WTC11 (cell line): ENCODE data around the gene ANK2. TPM values are rescaled to one million over a fixed set of nuclear protein-coding genes. Genes with fewer than 3 reads are reported as not detected.

Experiments
- ATAC-seq: fragments of 200-7000 bp; cut with Tn5 transposase; 2 replicates; pipeline ENCODE4 v1.10.0; 2021; ENCODE audit warnings: mild to moderate bottlenecking, moderate library complexity
- CTCF ChIA-PET: fragments of 300-600 bp; sonication (Branson Sonifier 250); formaldehyde crosslinking; loops from one replicate; lab custom pipeline; 2021; ENCODE audit warnings: antibody characterized with exemption; lab: Charles Lee
- POLR2A ChIA-PET: fragments of 350-600 bp; sonication (Branson Sonifier 250); formaldehyde crosslinking; loops from one replicate; lab custom pipeline; 2021; ENCODE audit warnings: antibody characterized with exemption; lab: Charles Lee
- DNase-seq: peaks from one replicate; pipeline ENCODE4 v3.0.0; 2021; ENCODE audit warnings: low spot score
- H3K27ac Mint-ChIP-seq: 2 replicates; pipeline ENCODE4 v1.8.0; 2021; ENCODE audit warnings: mixed read lengths
- H3K27me3 Mint-ChIP-seq: 2 replicates; pipeline ENCODE4 v1.8.0; 2021; ENCODE audit warnings: low read depth, mild to moderate bottlenecking, moderate library complexity, mixed read lengths
- H3K36me3 Mint-ChIP-seq: 2 replicates; pipeline ENCODE4 v1.8.0; 2021; ENCODE audit warnings: mixed read lengths
- H3K4me1 Mint-ChIP-seq: 2 replicates; pipeline ENCODE4 v1.8.0; 2022; ENCODE audit warnings: mixed read lengths
- H3K4me3 Mint-ChIP-seq: 2 replicates; pipeline ENCODE4 v1.8.0; 2021; ENCODE audit warnings: mild to moderate bottlenecking, moderate library complexity, mixed read lengths
- H3K9me3 Mint-ChIP-seq: 2 replicates; pipeline ENCODE4 v1.8.0; 2021; ENCODE audit warnings: mixed read lengths
- AR ChIP-seq: fragments of 250-450 bp; sonication (Bioruptor Pico); IDR thresholded peaks from 2 replicates; pipeline ENCODE4 v1.9.0; 2021; ENCODE audit warnings: mild to moderate bottlenecking
- CREM ChIP-seq: sonication (generic); formaldehyde crosslinking; IDR thresholded peaks from 2 replicates; pipeline ENCODE4 v1.8.1; 2022; ENCODE audit warnings: mild to moderate bottlenecking, missing genetic modification reagents, moderate library complexity
- E2F5 ChIP-seq: sonication (generic); formaldehyde crosslinking; IDR thresholded peaks from 2 replicates; pipeline ENCODE4 v1.8.1; 2022; ENCODE audit warnings: mild to moderate bottlenecking, moderate library complexity, missing genetic modification reagents
- FOXP1 ChIP-seq: sonication (generic); formaldehyde crosslinking; IDR thresholded peaks from 2 replicates; pipeline ENCODE4 v1.8.0; 2022; ENCODE audit warnings: missing genetic modification reagents, mild to moderate bottlenecking, moderate library complexity, borderline replicate concordance
- GRHL2 ChIP-seq: fragments of 250-450 bp; sonication (Bioruptor Pico); IDR thresholded peaks from 2 replicates; pipeline ENCODE4 v1.8.0; 2022; ENCODE audit warnings: mild to moderate bottlenecking, moderate library complexity; ENCODE audit not compliant: insufficient replicate concordance, severe bottlenecking
- MXD4 ChIP-seq: fragments of 250-450 bp; sonication (Bioruptor Pico); IDR thresholded peaks from 2 replicates; pipeline ENCODE4 v1.8.0; 2021; ENCODE audit warnings: mild to moderate bottlenecking, moderate library complexity, borderline replicate concordance
- MYBL2 ChIP-seq: sonication (generic); formaldehyde crosslinking; IDR thresholded peaks from 2 replicates; pipeline ENCODE4 v1.8.1; 2023; ENCODE audit warnings: mild to moderate bottlenecking, moderate library complexity, missing genetic modification reagents
- NFE2L1 ChIP-seq: sonication (generic); formaldehyde crosslinking; IDR thresholded peaks from 2 replicates; pipeline ENCODE4 v1.8.1; 2023; ENCODE audit warnings: missing genetic modification reagents
- NR3C1 ChIP-seq: sonication (generic); formaldehyde crosslinking; conservative IDR thresholded peaks from 2 replicates; pipeline ENCODE4 v1.8.1; 2023; ENCODE audit warnings: low read depth, mild to moderate bottlenecking, missing genetic modification reagents
- PRRX2 ChIP-seq: fragments of 250-450 bp; sonication (Bioruptor Pico); IDR thresholded peaks from 2 replicates; pipeline ENCODE4 v1.8.0; 2021; ENCODE audit warnings: mild to moderate bottlenecking
- RELA ChIP-seq: sonication (generic); formaldehyde crosslinking; IDR thresholded peaks from 2 replicates; pipeline ENCODE4 v1.8.1; 2022; ENCODE audit warnings: missing genetic modification reagents, mild to moderate bottlenecking, borderline replicate concordance
- TCF7 ChIP-seq: sonication (generic); formaldehyde crosslinking; IDR thresholded peaks from 2 replicates; pipeline ENCODE4 v1.8.0; 2022; ENCODE audit warnings: mild to moderate bottlenecking, low read depth, missing genetic modification reagents, moderate library complexity
- TP53 ChIP-seq: sonication (generic); formaldehyde crosslinking; IDR thresholded peaks from 2 replicates; pipeline ENCODE4 v1.8.1; 2023; ENCODE audit warnings: mild to moderate bottlenecking, missing genetic modification reagents
- USF2 ChIP-seq: sonication (generic); formaldehyde crosslinking; IDR thresholded peaks from 2 replicates; pipeline ENCODE4 v1.8.1; 2023; ENCODE audit warnings: mild to moderate bottlenecking, missing genetic modification reagents, moderate library complexity
- ZNF121 ChIP-seq: sonication (generic); formaldehyde crosslinking; IDR thresholded peaks from 2 replicates; pipeline ENCODE4 v1.8.0; 2023; ENCODE audit warnings: missing genetic modification reagents
- ZNF671 ChIP-seq: fragments of 250-450 bp; sonication (Bioruptor Pico); IDR thresholded peaks from 2 replicates; pipeline ENCODE4 v1.8.0; 2021; ENCODE audit warnings: mild to moderate bottlenecking
- total RNA-seq: library from RNA; stranded (reverse); gene quantifications from 3 replicates; pipeline ENCODE4 v1.2.3, GENCODE V29; 2021
- TF ChIP-seq, protein P1 (sequence below): sonication (generic); formaldehyde crosslinking; IDR thresholded peaks from 2 replicates; pipeline ENCODE4 v1.8.1; 2023; ENCODE audit warnings: mild to moderate bottlenecking, missing genetic modification reagents, borderline replicate concordance
- TF ChIP-seq, protein P2 (sequence below): sonication (generic); formaldehyde crosslinking; IDR thresholded peaks from 2 replicates; pipeline ENCODE4 v1.8.1; 2022; ENCODE audit warnings: mild to moderate bottlenecking, missing genetic modification reagents, moderate library complexity, borderline replicate concordance
- TF ChIP-seq, protein P3 (sequence below): fragments of 250-450 bp; sonication (Bioruptor Pico); IDR thresholded peaks from 2 replicates; pipeline ENCODE4 v1.9.0; 2021; ENCODE audit warnings: mild to moderate bottlenecking

Gene ANK2
- total RNA-seq, 1 experiment from 2014 or later = 27.9 TPM

GRCh38 chr4:113382704-113383103 is 333.3 kb downstream of the ANK2 start:
- ChIA-PET CTCF (interaction anchor here (1.3 kb wide), 1 partner anchor 12 kb away, joined by 3 read pairs; no protein-coding TSS in a partner anchor), POLR2A (no interaction called here)
- H3K27ac Mint-ChIP-seq = no peak overlapping the region
- H3K4me1 Mint-ChIP-seq = peaks cover 2% of the 10 kb centered on the region; the same call in 1 of the 2 replicates
- H3K27me3 Mint-ChIP-seq = no peaks in the 10 kb centered on the region
- H3K4me3 Mint-ChIP-seq = no peak overlapping the region
- H3K9me3 Mint-ChIP-seq = peaks cover 14% of the 10 kb centered on the region
- TF ChIP-seq TP53 (no peak), E2F5 (CRISPR knock-in tag) (no peak), USF2 (CRISPR knock-in tag) (no peak), RELA (CRISPR knock-in tag) (no peak)
- ATAC-seq (no peak), DNase-seq (no peak)
- H3K36me3 Mint-ChIP-seq = peaks cover 22% of the 10 kb centered on the region

- Mint-ChIP-seq H3K4me1 (peaks cover 2% of the 10 kb centered on the region; the same call in 1 of the 2 replicates), H3K4me3 (no peak overlapping the region), H3K9me3 (peaks cover 15% of the 10 kb centered on the region), H3K36me3 (peaks cover 24% of the 10 kb centered on the region), H3K27me3 (no peaks in the 10 kb centered on the region), H3K27ac (no peak overlapping the region)
- TF ChIP-seq AR (CRISPR knock-in tag) = no peak
- no peak for TF ChIP-seq ZNF671
- TF ChIP-seq GRHL2 = no peak
- TF ChIP-seq FOXP1 (CRISPR knock-in tag) = no peak
- TF ChIP-seq, protein P1, sequence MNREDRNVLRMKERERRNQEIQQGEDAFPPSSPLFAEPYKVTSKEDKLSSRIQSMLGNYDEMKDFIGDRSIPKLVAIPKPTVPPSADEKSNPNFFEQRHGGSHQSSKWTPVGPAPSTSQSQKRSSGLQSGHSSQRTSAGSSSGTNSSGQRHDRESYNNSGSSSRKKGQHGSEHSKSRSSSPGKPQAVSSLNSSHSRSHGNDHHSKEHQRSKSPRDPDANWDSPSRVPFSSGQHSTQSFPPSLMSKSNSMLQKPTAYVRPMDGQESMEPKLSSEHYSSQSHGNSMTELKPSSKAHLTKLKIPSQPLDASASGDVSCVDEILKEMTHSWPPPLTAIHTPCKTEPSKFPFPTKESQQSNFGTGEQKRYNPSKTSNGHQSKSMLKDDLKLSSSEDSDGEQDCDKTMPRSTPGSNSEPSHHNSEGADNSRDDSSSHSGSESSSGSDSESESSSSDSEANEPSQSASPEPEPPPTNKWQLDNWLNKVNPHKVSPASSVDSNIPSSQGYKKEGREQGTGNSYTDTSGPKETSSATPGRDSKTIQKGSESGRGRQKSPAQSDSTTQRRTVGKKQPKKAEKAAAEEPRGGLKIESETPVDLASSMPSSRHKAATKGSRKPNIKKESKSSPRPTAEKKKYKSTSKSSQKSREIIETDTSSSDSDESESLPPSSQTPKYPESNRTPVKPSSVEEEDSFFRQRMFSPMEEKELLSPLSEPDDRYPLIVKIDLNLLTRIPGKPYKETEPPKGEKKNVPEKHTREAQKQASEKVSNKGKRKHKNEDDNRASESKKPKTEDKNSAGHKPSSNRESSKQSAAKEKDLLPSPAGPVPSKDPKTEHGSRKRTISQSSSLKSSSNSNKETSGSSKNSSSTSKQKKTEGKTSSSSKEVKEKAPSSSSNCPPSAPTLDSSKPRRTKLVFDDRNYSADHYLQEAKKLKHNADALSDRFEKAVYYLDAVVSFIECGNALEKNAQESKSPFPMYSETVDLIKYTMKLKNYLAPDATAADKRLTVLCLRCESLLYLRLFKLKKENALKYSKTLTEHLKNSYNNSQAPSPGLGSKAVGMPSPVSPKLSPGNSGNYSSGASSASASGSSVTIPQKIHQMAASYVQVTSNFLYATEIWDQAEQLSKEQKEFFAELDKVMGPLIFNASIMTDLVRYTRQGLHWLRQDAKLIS = no peak
- TF ChIP-seq TCF7 (CRISPR knock-in tag) = no peak
- TF ChIP-seq MXD4 = no peak
- TF ChIP-seq MYBL2 (CRISPR knock-in tag) = no peak
- no peak for TF ChIP-seq PRRX2 (CRISPR knock-in tag)
- no peak for TF ChIP-seq CREM (CRISPR knock-in tag)
- DNase-seq (no peak), ATAC-seq (no peak)
- POLR2A ChIA-PET = no interaction called here
- CTCF ChIA-PET = interaction anchor here (1.3 kb wide), 1 partner anchor 12 kb away, joined by 3 read pairs; no protein-coding TSS in a partner anchor
These were observed 333.8 kb downstream of the ANK2 start for GRCh38 chr4:113383111-113383785.

GRCh38 chr4:113384600-113384999 is 335.1 kb downstream of the ANK2 start:
- DNase-seq = no peak
- ChIA-PET CTCF (no interaction called here), POLR2A (no interaction called here)
- ATAC-seq = no peak
- H3K27ac Mint-ChIP-seq = no peak overlapping the region
- peaks cover 28% of the 10 kb centered on the region for H3K9me3 Mint-ChIP-seq
- H3K4me1 Mint-ChIP-seq = peaks cover 2% of the 10 kb centered on the region; the same call in 1 of the 2 replicates
- peaks cover 32% of the 10 kb centered on the region for H3K36me3 Mint-ChIP-seq
- H3K27me3 Mint-ChIP-seq = no peaks in the 10 kb centered on the region
- H3K4me3 Mint-ChIP-seq = no peak overlapping the region
- TF ChIP-seq, protein P2, sequence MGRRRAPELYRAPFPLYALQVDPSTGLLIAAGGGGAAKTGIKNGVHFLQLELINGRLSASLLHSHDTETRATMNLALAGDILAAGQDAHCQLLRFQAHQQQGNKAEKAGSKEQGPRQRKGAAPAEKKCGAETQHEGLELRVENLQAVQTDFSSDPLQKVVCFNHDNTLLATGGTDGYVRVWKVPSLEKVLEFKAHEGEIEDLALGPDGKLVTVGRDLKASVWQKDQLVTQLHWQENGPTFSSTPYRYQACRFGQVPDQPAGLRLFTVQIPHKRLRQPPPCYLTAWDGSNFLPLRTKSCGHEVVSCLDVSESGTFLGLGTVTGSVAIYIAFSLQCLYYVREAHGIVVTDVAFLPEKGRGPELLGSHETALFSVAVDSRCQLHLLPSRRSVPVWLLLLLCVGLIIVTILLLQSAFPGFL = no peak
- TF ChIP-seq NR3C1 (CRISPR knock-in tag) (no peak), ZNF121 (CRISPR knock-in tag) (no peak), E2F5 (CRISPR knock-in tag) (no peak), NFE2L1 (CRISPR knock-in tag) (no peak), RELA (CRISPR knock-in tag) (no peak)
- TF ChIP-seq, protein P3, sequence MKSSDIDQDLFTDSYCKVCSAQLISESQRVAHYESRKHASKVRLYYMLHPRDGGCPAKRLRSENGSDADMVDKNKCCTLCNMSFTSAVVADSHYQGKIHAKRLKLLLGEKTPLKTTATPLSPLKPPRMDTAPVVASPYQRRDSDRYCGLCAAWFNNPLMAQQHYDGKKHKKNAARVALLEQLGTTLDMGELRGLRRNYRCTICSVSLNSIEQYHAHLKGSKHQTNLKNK = no peak
